Liver (tissue), 9 donors: Measurements from ENCODE around the gene DCTN3. TPM values are rescaled to one million over a fixed set of nuclear protein-coding genes. Genes with fewer than 3 reads are reported as not detected.

Experiments used
- DNase-seq: peaks from one replicate; pipeline ENCODE4 v3.0.0-alpha.2; 2017; ENCODE audit warnings: low spot score
- H3K27ac ChIP-seq, 2 donors: one replicate each; pipeline ENCODE4 v1.7.0; 2013; ENCODE audit warnings: inconsistent platforms in 2 of 2, low read length in 2 of 2, control low read depth in 1 of 2, low read depth in 1 of 2, mild to moderate bottlenecking in 1 of 2
- H3K27me3 ChIP-seq, 4 donors: one replicate each; pipeline versions ENCODE4 v1.6.1 to v1.7.0; 2013; ENCODE audit warnings: low read length in 3 of 4, inconsistent platforms in 1 of 4, mild to moderate bottlenecking in 1 of 4, moderate library complexity in 1 of 4; ENCODE audit not compliant: control insufficient read depth in 4 of 4, insufficient read depth in 4 of 4
- H3K36me3 ChIP-seq, 4 donors: one replicate each; pipeline versions ENCODE4 v1.6.1 to v1.7.0; 2013; ENCODE audit warnings: low read length in 3 of 4, mild to moderate bottlenecking in 3 of 4, low read depth in 1 of 4, moderate library complexity in 1 of 4; ENCODE audit not compliant: control insufficient read depth in 4 of 4, insufficient read depth in 3 of 4
- H3K4me1 ChIP-seq, 4 donors: one replicate each; pipeline versions ENCODE4 v1.6.1 to v1.7.0; 2013; ENCODE audit warnings: low read length in 3 of 4, mild to moderate bottlenecking in 3 of 4, moderate library complexity in 1 of 4; ENCODE audit not compliant: control insufficient read depth in 4 of 4, insufficient read depth in 4 of 4
- H3K4me3 ChIP-seq, 3 donors: one replicate each; pipeline versions ENCODE4 v1.6.1 to v1.7.0; 2013; ENCODE audit warnings: low read length in 3 of 3, control low read depth in 1 of 3, low read depth in 1 of 3, mild to moderate bottlenecking in 1 of 3
- H3K9ac ChIP-seq, 2 donors: one replicate each; pipeline ENCODE4 v1.7.0; 2013; ENCODE audit warnings: low read length in 2 of 2, mild to moderate bottlenecking in 2 of 2, moderate library complexity in 2 of 2, control low read depth in 1 of 2, low read depth in 1 of 2
- H3K9me3 ChIP-seq, 4 donors: one replicate each; pipeline versions ENCODE4 v1.6.1 to v1.7.0; 2013; ENCODE audit warnings: low read length in 3 of 4; ENCODE audit not compliant: control insufficient read depth in 4 of 4
- CTCF ChIP-seq: fragments of 150-350 bp; IDR thresholded peaks from 2 replicates; pipeline ENCODE4 v1.5.1; 2017; ENCODE audit warnings: improper control_type of control experiment, low read depth, low read length; ENCODE audit not compliant: missing input control
- EGR1 ChIP-seq, 2 donors: IDR thresholded peaks; 2 replicates each; pipeline ENCODE4 v1.6.1; 2016 to 2018; ENCODE audit warnings: antibody characterized with exemption in 2 of 2, low read depth in 2 of 2
- FOXA1 ChIP-seq: IDR thresholded peaks from 2 replicates; pipeline ENCODE4 v1.6.1; 2016; ENCODE audit warnings: antibody characterized with exemption
- GABPA ChIP-seq, 2 donors: IDR thresholded peaks in 1 of 2; conservative IDR thresholded peaks in 1 of 2; 2 replicates each; pipeline ENCODE4 v1.6.1; 2016; ENCODE audit warnings: antibody characterized with exemption in 2 of 2, mild to moderate bottlenecking in 1 of 2, moderate library complexity in 1 of 2
- JUND ChIP-seq, 2 donors: IDR thresholded peaks; 2 replicates each; pipeline ENCODE4 v1.6.1; 2016; ENCODE audit warnings: antibody characterized with exemption in 2 of 2
- RAD21 ChIP-seq, 2 donors: IDR thresholded peaks; 2 replicates each; pipeline ENCODE4 v1.6.1; 2016; ENCODE audit warnings: antibody characterized with exemption in 2 of 2, mild to moderate bottlenecking in 2 of 2
- REST ChIP-seq: IDR thresholded peaks from 2 replicates; pipeline ENCODE4 v1.6.1; 2016; ENCODE audit warnings: antibody characterized with exemption, mild to moderate bottlenecking
- RXRA ChIP-seq, 2 donors: IDR thresholded peaks; 2 replicates each; pipeline ENCODE4 v1.6.1; 2017 to 2018; ENCODE audit warnings: antibody characterized with exemption in 2 of 2, mild to moderate bottlenecking in 1 of 2
- SP1 ChIP-seq: IDR thresholded peaks from 2 replicates; pipeline ENCODE4 v1.6.1; 2018; ENCODE audit warnings: antibody characterized with exemption, mild to moderate bottlenecking
- TAF1 ChIP-seq: conservative IDR thresholded peaks from 2 replicates; pipeline ENCODE4 v1.6.1; 2016; ENCODE audit warnings: antibody characterized with exemption, mild to moderate bottlenecking
- WGBS: extraction: QIAGEN DNeasy Blood & Tissue Kit; methylation state at CpG from one replicate; pipeline ENCODE4 v1.1.7; 2013; 5-methylcytosine and 5-hydroxymethylcytosine counted together
- polyA plus RNA-seq, 2 donors: library from polyadenylated mRNA; stranded (reverse) in 1 of 2; unstranded in 1 of 2; fragments of 200-250 nt in 1 of 2; fragments of >200 nt in 1 of 2; fragmentation: Nextera tagmentation in 1 of 2; extraction: Ambion mirVana in 1 of 2; gene quantifications; one replicate each; pipeline versions ENCODE4 v1.2.1 to v1.2.3, GENCODE V29; 2013 to 2015
- total RNA-seq, 2 donors: library from RNA; depleted of rRNA; stranded (reverse); fragments of >200 nt; gene quantifications; one replicate each; pipeline ENCODE4 v1.2.3, GENCODE V29; 2014
- donor health status: healthy.
- donor health status: healthy.
- donor health status: healthy.
- donor health status: healthy.
- donor health status: healthy.

Gene DCTN3
- total and polyA plus RNA-seq, 4 donors = 24.9 to 51.9 (median 46.7) TPM

GRCh38 chr9:34647651-34648050, 27.4 kb upstream of the DCTN3 start:
- Histone ChIP-seq H3K9ac (peak overlapping the region; percentile 82 to 93), H3K27ac (peak overlapping the region; percentile 86 to 94), H3K27me3 (no peaks in the 10 kb centered on the region), H3K9me3 (no peaks in the 10 kb centered on the region), H3K4me1 (peaks cover 16 to 88% (median 78%) of the 10 kb centered on the region in 4 donors), H3K4me3 (peak overlapping the region; percentile 61 to 88 (median 78)), H3K36me3 (peaks cover 0 to 15% (median 10%) of the 10 kb centered on the region in 4 donors)
- no peak for DNase-seq
- WGBS = 22% methylated on average over 10 of the region's 10 CpGs
- no peak for TF ChIP-seq SP1
- no peak for TF ChIP-seq RXRA (IDR thresholded peaks at IDR 0.05)
- no peak for TF ChIP-seq REST
- no peak for TF ChIP-seq JUND (IDR thresholded peaks at IDR 0.05)
- TF ChIP-seq CTCF = no peak
- TF ChIP-seq FOXA1 = no peak
- TF ChIP-seq TAF1 = no peak

- H3K4me1 ChIP-seq = peaks cover 14 to 82% (median 73%) of the 10 kb centered on the region in 4 donors
- H3K27ac ChIP-seq = peak overlapping the region; percentile 86 to 94
- no peaks in the 10 kb centered on the region for H3K27me3 ChIP-seq
- peak overlapping the region; percentile 61 to 88 (median 78) for H3K4me3 ChIP-seq
- under 1% methylated on average over 8 of the region's 8 CpGs for WGBS
- H3K9ac ChIP-seq = peak overlapping the region; percentile 82 to 93
- no peak for DNase-seq
- peaks cover 0 to 15% (median 10%) of the 10 kb centered on the region in 4 donors for H3K36me3 ChIP-seq
- no peaks in the 10 kb centered on the region for H3K9me3 ChIP-seq
- TF ChIP-seq GABPA (IDR thresholded peaks at IDR 0.05 in 1 of 2, conservative IDR thresholded peaks at IDR 0.05 in 1 of 2) (no peak), EGR1 (IDR thresholded peaks at IDR 0.05; ENCODE audit: low read depth in 2 of 2) (no peak), RAD21 (IDR thresholded peaks at IDR 0.05) (no peak), CTCF (no peak), REST (no peak)
Measured at GRCh38 chr9:34647084-34647403, 26.7 kb upstream of the DCTN3 start.
